Measurements from ENCODE around the gene ASTN2. TPM values are rescaled to one million over a fixed set of nuclear protein-coding genes. Genes with fewer than 3 reads are reported as not detected.

ASTN2 gene
- total and polyA plus RNA-seq, 2 donors (not counting 3 experiments of a cell fraction or from before 2014, with no cell fraction given): 1.0 to 1.9 TPM

DNA sequence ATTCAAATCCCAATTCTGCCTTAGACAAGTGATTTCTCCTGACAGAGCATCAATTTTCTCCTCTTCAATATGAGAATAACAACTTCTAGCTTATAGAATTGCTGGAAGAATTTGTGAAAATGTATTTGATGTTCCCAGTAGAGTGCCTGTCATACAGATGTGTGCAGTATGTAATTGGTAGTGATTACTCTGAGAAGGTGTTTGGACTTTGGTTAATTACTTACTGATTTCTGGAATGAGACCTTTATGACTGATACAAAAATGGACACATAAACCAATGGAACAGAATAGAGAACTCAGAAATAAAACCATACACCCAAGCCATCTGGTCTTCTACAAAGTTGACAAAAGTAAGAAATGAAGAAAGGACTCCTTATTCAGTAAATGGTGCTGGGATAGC lies 829.7 kb downstream of the ASTN2 start:
- Histone ChIP-seq H3K79me2 (ENCODE audit: control insufficient read depth, insufficient read depth, low read length) (no peaks in the 10 kb centered on the region), H3K36me3 (ENCODE audit: control insufficient read depth in 2 of 2, extremely low read depth in 1 of 2, insufficient read depth in 2 of 2, low read length in 2 of 2) (no peaks in the 10 kb centered on the region), H3K9ac (replicated peaks; ENCODE audit: extremely low read depth, insufficient read depth, low read length) (no peak overlapping the region), H3K27ac (ENCODE audit: insufficient read depth, low read depth, low read length) (no peak overlapping the region), H3K4me3 (replicated peaks in 1 of 3; ENCODE audit: insufficient read depth in 1 of 3, low read depth in 1 of 3, low read length in 3 of 3) (no peak overlapping the region), H4K20me1 (replicated peaks; ENCODE audit: control insufficient read depth, extremely low read depth, insufficient read depth, low read length) (no peaks in the 10 kb centered on the region), H2AFZ (ENCODE audit: low read depth, low read length) (no peak overlapping the region), H3K4me1 (ENCODE audit: control insufficient read depth, extremely low read depth, insufficient read depth, low read length) (no peaks in the 10 kb centered on the region), H3K4me2 (ENCODE audit: insufficient read depth, low read length) (no peak overlapping the region), H3K27me3 (ENCODE audit: control insufficient read depth in 2 of 2, insufficient read depth in 2 of 2, low read length in 2 of 2) (no peaks in the 10 kb centered on the region), H3K9me3 (replicated peaks; ENCODE audit: control insufficient read depth, insufficient read depth, low read length) (no peaks in the 10 kb centered on the region), H3K9me1 (replicated peaks; ENCODE audit: control insufficient read depth, extremely low read depth, insufficient read depth, low read length) (no peaks in the 10 kb centered on the region)
- TF ChIP-seq FOS (IDR thresholded peaks at IDR 0.05; ENCODE audit: borderline replicate concordance, insufficient read depth, low read length) (no peak), POLR2A (IDR thresholded peaks at IDR 0.05; ENCODE audit: low read depth, low read length) (no peak), POLR2AphosphoS5 (IDR thresholded peaks at IDR 0.05; ENCODE audit: insufficient read depth, low read depth, low read length) (no peak), EZH2 (IDR thresholded peaks at IDR 0.05; ENCODE audit: borderline replicate concordance, low read depth, low read length, severe bottlenecking) (no peak), CTCF (IDR thresholded peaks at IDR 0.05; ENCODE audit: extremely low read depth in 1 of 2, insufficient read depth in 1 of 2, low read depth in 1 of 2, low read length in 2 of 2) (no peak), MYC (IDR thresholded peaks at IDR 0.05; ENCODE audit: low read depth, low read length) (no peak), MAX (IDR thresholded peaks at IDR 0.05; ENCODE audit: insufficient read depth, insufficient read length) (no peak), GATA2 (IDR thresholded peaks at IDR 0.05; ENCODE audit: insufficient read depth, insufficient read length, low read depth, low read length) (no peak), JUN (IDR thresholded peaks at IDR 0.05; ENCODE audit: borderline replicate concordance, insufficient read depth, insufficient read length, low read depth) (no peak)
- BruUV-seq (replicated peaks): no TSS peak
- intact Hi-C loops (cut with micrococcal nuclease): no loop called here
- dilution Hi-C loops (cut with MboI; ENCODE audit: extremely low pct_ligation_motif_present, low sequenced_read_pairs): no loop called here
- FAIRE-seq (no peak), DNase-seq (ENCODE audit: low read depth, low spot score) (no peak)
- CTCF ChIA-PET: no interaction called here
- POLR2A ChIA-PET: no interaction called here

All from endothelial cell of umbilical vein (primary cell).